BJ (cell line): ENCODE results near the gene KLHL29. TPM values are rescaled to one million over a fixed set of nuclear protein-coding genes. Genes with fewer than 3 reads are reported as not detected.

Experiments
- CTCF ChIA-PET: fragments of 350-600 bp; formaldehyde crosslinking; extraction: SDS; loops from one replicate; lab custom pipeline; 2021; ENCODE audit warnings: antibody characterized with exemption, inconsistent platforms; lab: Yijun Ruan, JAX
- POLR2A ChIA-PET: fragments of 300-600 bp; sonication (Branson Sonifier 250); formaldehyde crosslinking; extraction: SDS; loops from one replicate; lab custom pipeline; 2021; ENCODE audit warnings: antibody characterized with exemption; lab: Charles Lee
- DNase-seq: peaks from one replicate; pipeline ENCODE4 v3.0.0-alpha.2; 2011; ENCODE audit warnings: low read depth
- H3K27me3 ChIP-seq: 2 replicates; pipeline ENCODE4 v1.6.0; 2011; ENCODE audit warnings: low read length; ENCODE audit not compliant: control insufficient read depth, insufficient read depth
- H3K36me3 ChIP-seq: 2 replicates; pipeline ENCODE4 v1.5.1; 2011; ENCODE audit warnings: low read length; ENCODE audit not compliant: control insufficient read depth, insufficient read depth
- H3K4me3 ChIP-seq: 2 replicates; pipeline ENCODE4 v1.5.1; 2011; ENCODE audit warnings: low read depth, mild to moderate bottlenecking, control low read depth, low read length
- polyA plus RNA-seq: library from polyadenylated mRNA; depleted of rRNA; stranded (reverse); fragments of >200 nt; gene quantifications from 2 replicates; pipeline ENCODE4 v1.2.3, GENCODE V29; 2011
- TF ChIP-seq, protein P1 (sequence below): IDR thresholded peaks from 2 replicates; pipeline ENCODE4 v1.5.1; 2011; ENCODE audit warnings: low read depth, mild to moderate bottlenecking, control low read depth, inconsistent platforms, low read length, moderate library complexity; ENCODE audit not compliant: insufficient read depth

The KLHL29 gene
- polyA plus RNA-seq, 1 experiment: 10.0 TPM

DNA sequence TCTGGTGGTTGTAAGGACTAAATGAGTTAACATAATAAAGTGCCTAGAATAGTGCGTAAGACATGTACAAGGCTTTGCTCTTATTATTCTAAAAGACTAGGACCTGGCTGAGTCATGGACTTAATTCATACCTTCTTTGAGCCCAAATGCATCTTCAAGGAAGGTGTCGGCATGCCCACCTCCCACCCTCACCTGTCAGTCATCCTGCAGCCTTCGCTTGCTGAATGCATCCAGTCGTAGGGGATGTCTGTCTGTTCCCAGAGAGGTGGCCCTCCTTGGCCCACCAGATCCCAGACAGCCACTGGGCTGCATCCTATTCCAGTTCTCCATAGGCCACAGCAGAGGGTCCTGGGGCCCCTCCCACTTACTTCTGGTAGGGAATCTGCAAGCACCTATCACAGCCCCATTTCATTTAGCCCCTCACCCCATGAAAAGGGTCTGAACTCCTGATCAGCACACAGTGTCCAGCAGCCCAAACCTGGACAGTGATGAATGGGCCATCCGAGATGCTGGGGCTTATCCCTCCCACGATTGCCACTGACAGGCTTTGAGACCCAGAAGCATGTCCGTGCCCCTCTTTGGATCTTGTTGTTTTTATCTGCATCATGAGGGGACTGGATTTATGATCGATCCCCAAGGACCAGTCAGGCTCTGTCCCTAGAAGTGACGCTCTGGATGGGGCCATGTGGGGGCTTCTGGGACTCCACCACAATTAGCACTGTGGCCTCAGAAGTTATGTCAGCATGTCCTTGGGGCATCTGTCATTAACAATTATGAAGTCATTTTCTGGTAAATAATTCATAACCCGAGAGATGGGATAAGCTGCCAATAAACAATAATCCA, 101.1 kb downstream of the KLHL29 start:
- TF ChIP-seq, protein P1, sequence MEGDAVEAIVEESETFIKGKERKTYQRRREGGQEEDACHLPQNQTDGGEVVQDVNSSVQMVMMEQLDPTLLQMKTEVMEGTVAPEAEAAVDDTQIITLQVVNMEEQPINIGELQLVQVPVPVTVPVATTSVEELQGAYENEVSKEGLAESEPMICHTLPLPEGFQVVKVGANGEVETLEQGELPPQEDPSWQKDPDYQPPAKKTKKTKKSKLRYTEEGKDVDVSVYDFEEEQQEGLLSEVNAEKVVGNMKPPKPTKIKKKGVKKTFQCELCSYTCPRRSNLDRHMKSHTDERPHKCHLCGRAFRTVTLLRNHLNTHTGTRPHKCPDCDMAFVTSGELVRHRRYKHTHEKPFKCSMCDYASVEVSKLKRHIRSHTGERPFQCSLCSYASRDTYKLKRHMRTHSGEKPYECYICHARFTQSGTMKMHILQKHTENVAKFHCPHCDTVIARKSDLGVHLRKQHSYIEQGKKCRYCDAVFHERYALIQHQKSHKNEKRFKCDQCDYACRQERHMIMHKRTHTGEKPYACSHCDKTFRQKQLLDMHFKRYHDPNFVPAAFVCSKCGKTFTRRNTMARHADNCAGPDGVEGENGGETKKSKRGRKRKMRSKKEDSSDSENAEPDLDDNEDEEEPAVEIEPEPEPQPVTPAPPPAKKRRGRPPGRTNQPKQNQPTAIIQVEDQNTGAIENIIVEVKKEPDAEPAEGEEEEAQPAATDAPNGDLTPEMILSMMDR: no peak
- CTCF ChIA-PET: no interaction called here
- DNase-seq: no peak
- POLR2A ChIA-PET: no interaction called here
- H3K27me3 ChIP-seq: no peaks in the 10 kb centered on the region
- peaks cover 3% of the 10 kb centered on the region for H3K36me3 ChIP-seq
- no peak overlapping the region for H3K4me3 ChIP-seq

DNA sequence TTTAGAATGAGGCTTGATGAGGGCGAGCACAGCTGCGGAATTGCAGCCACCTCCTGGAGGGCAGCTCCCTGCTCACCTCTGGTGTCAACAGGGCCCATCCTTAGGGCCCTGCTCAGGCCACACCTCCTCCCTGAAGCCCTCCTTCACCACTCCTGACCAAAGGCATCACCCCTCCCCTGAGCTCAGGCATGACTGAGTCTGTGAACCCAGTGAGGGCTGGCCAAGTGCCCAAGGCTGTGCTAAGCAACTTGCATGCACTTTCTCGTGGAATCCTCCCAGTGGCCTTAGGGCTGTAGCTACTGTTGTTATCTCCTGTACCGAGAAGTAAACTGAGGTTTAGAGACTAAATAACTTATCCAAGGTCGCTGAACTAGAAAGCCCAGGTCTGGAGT, 101.7 kb downstream of the KLHL29 start:
- POLR2A ChIA-PET: no interaction called here
- Histone ChIP-seq H3K36me3 (peaks cover 3% of the 10 kb centered on the region), H3K27me3 (no peaks in the 10 kb centered on the region), H3K4me3 (no peak overlapping the region)
- CTCF ChIA-PET: no interaction called here
- DNase-seq: no peak
- TF ChIP-seq, protein P1: no peak

DNA sequence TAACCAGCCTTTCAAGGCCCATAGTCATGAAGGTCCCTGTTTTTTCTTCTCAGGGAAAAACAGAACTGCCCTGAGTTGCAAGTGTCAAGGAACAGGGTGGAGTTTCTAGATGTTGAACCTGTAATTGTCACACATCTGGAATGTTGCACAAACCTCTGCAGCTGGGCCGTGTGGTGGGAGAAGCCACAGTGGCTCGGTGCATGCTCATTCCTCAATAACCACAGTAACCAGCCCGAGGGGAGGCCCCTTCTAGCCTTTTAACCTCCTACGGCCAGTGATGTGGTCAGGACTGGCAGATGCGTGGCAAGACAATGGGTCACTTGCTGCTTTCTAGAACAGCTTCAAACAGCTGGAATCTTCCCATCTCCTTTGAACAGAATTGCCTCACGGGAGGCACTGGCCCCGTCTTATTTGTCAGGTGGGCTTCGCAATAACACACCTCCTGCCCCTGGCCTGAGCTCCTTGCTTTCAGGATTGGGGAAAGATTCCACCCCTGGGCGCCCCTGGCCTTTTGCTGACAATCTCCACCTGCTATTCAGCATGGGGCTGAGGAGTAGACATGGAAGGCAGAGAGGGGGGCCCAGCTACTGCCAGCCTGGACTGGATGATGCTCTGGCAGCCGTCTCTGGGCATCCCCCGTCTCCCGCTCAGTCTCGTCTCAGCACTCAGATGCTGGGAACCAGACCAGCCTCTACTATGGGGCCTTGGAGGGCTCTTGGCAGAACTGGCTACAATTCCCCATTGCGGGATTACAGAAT, 102.9 kb downstream of the KLHL29 start:
- DNase-seq: peak; percentile 22
- no peak overlapping the region for H3K4me3 ChIP-seq
- TF ChIP-seq, protein P1: no peak
- ChIA-PET CTCF (interaction anchor here (0.8 kb wide), 1 partner anchor 10 kb away, joined by 3 read pairs; no protein-coding TSS in a partner anchor), POLR2A (no interaction called here)
- no peaks in the 10 kb centered on the region for H3K27me3 ChIP-seq
- peaks cover 5% of the 10 kb centered on the region for H3K36me3 ChIP-seq

DNA sequence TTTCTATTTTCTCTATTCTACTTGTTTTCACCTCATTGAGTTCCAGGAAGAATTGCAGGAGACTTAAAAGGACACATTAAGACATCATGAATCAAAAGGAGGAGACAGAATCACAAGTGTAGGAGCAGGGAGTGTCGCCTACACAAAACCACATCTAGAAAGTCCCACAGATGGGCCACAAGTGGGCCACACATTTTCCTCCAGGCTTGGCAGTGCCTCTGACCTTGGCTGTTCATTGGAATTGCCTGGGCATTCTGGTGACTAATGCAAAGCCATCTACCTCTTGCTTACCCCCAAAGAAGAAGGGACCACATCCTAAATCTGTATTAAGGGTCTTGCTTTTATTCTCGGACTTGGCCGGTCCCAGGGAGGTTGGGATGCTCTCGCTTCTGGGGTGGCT, 103.6 kb downstream of the KLHL29 start:
- ChIA-PET CTCF (interaction anchor here (0.8 kb wide), 1 partner anchor 10 kb away, joined by 3 read pairs; no protein-coding TSS in a partner anchor), POLR2A (no interaction called here)
- Histone ChIP-seq H3K4me3 (no peak overlapping the region), H3K36me3 (peaks cover 5% of the 10 kb centered on the region), H3K27me3 (no peaks in the 10 kb centered on the region)
- TF ChIP-seq, protein P1: no peak
- DNase-seq: no peak
